Measurements from ENCODE around the gene CTAGE6.
"Not testable (repeated sequence)": the region's sequence is repeated elsewhere in the genome, so short reads cannot be mapped to it uniquely, and the experiment has no call there.

GRCh38 chr7:143765678-143766077, 8.2 kb upstream of the CTAGE6 start:
- TF ChIP-seq, protein P1, sequence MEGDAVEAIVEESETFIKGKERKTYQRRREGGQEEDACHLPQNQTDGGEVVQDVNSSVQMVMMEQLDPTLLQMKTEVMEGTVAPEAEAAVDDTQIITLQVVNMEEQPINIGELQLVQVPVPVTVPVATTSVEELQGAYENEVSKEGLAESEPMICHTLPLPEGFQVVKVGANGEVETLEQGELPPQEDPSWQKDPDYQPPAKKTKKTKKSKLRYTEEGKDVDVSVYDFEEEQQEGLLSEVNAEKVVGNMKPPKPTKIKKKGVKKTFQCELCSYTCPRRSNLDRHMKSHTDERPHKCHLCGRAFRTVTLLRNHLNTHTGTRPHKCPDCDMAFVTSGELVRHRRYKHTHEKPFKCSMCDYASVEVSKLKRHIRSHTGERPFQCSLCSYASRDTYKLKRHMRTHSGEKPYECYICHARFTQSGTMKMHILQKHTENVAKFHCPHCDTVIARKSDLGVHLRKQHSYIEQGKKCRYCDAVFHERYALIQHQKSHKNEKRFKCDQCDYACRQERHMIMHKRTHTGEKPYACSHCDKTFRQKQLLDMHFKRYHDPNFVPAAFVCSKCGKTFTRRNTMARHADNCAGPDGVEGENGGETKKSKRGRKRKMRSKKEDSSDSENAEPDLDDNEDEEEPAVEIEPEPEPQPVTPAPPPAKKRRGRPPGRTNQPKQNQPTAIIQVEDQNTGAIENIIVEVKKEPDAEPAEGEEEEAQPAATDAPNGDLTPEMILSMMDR (conservative IDR thresholded peaks at IDR 0.05 in 1 of 2, IDR thresholded peaks at IDR 0.05 in 1 of 2; ENCODE audit: extremely low read depth in 1 of 2, insufficient read depth in 1 of 2, low read depth in 1 of 2, low read length in 2 of 2) = not testable (repeated sequence)
- TF ChIP-seq EZH2 (IDR thresholded peaks at IDR 0.05; ENCODE audit: borderline replicate concordance, low read length) = not testable (repeated sequence)
